Fibroblast of mammary gland (primary cell): ENCODE data around the gene NOL4L.

Experiments used
- DNase-seq: peaks from one replicate; pipeline ENCODE4 v3.0.0-alpha.2; 2010; ENCODE audit warnings: low read depth
- H3K4me3 ChIP-seq: 2 replicates; pipeline ENCODE4 v1.5.1; 2011; ENCODE audit warnings: low read depth, mild to moderate bottlenecking, low read length, moderate library complexity; ENCODE audit not compliant: control insufficient read depth
- TF ChIP-seq, protein P1 (sequence below): conservative IDR thresholded peaks from 2 replicates; pipeline ENCODE4 v1.5.1; 2011; ENCODE audit warnings: low read depth, low read length, inconsistent platforms; ENCODE audit not compliant: control insufficient read depth, insufficient read depth

NOL4L gene

DNA sequence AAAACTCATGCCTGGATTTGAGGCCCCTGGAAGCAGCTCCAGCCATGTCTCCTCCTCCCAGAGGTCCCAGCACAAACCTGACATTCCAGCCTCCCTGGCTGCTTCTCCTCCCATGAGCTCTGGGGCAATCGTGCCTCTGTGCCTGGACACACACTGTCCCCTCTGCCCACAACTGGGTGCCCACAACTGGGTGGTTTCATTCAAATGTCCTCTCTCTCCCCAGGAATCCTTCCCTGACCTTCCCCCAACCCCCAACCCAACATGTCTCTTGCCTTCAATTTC lies 37.4 kb downstream of the NOL4L start:
- TF ChIP-seq, protein P1, sequence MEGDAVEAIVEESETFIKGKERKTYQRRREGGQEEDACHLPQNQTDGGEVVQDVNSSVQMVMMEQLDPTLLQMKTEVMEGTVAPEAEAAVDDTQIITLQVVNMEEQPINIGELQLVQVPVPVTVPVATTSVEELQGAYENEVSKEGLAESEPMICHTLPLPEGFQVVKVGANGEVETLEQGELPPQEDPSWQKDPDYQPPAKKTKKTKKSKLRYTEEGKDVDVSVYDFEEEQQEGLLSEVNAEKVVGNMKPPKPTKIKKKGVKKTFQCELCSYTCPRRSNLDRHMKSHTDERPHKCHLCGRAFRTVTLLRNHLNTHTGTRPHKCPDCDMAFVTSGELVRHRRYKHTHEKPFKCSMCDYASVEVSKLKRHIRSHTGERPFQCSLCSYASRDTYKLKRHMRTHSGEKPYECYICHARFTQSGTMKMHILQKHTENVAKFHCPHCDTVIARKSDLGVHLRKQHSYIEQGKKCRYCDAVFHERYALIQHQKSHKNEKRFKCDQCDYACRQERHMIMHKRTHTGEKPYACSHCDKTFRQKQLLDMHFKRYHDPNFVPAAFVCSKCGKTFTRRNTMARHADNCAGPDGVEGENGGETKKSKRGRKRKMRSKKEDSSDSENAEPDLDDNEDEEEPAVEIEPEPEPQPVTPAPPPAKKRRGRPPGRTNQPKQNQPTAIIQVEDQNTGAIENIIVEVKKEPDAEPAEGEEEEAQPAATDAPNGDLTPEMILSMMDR: no peak
- no peak overlapping the region for H3K4me3 ChIP-seq
- DNase-seq: no peak

DNA sequence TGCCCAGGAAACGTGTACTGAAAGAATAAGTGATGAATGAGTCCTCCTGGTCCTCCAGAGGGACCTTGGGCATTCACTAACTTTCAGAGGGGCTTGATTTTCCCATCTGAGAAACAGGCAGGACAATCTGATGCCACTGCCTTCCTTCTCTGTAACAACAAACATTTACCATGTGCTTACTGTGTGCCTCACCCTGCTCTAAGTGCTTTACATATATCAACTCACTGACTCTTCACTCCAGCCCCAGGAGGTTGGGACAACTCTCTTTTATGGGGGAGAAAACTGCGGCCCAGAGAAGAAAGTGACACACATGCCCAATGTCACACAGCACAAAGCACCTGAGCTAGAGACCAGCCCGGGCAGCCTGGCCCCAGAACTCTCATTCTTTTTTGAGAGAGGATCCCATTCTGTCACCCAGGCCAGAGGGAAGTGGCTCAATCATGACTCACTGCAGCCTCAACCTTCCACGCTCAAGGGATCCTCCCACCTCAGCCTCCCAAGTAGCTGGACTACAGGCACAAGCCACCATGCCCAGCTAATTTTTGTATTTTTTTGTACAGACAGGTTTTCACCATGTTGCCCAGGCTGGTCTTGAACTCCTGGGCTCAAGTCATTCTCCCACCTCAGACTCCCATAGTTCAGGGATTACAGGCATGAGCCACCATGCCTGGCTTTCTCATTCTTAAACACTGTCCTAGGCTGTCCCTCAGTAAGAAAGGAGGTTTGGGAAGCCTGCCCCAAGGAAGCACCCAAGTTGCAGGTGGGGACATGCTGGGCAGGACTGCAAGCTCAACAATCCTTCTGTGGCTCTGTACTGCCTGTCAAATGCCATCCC lies 38.0 kb downstream of the NOL4L start:
- H3K4me3 ChIP-seq: no peak overlapping the region
- no peak for DNase-seq
- TF ChIP-seq, protein P1: no peak

DNA sequence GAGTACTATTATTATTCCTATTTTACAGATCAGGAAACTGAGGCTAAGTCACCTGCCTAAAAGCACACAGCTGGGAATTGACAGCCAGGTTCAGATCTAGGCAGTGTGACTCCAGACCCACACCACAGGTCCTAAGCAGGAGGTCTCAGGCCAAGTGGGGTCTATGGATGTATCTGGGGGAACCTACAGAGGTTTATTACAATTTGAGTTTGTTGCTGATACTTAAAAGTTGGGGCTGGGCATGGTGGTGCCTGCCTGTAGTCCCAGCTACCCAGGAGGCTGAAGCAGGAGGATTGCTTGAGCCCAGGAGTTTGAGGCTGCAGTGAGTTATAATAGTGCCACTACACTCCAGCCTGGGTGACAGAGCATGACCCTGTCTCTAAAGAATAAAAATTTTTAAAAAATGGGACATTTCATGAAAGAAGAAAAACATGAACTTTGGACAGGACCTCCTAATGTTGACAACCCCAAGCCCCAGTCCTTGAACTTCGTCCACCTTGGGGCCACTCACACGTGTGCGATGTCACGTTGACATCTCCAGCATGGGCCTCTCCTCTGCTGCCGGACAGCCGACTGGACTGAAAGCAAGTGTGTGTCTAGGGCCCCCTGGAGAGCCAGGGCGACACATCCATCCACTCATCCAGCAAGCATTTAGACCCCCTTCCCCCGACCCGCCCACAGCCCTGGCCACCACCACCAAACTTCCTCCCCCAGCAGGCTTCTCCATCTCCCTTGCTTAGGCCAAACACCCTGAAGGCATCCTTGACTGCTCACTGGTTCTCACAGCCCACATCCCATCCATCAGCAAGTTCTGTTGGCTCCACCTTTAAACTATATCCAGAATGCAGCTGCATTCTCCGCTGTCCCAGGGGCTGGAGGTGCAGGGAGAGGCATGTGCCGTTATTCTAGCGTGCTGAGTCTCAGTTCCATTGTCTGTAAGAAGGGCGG lies 40.0 kb downstream of the NOL4L start:
- TF ChIP-seq, protein P1: no peak
- H3K4me3 ChIP-seq: no peak overlapping the region
- DNase-seq: no peak

DNA sequence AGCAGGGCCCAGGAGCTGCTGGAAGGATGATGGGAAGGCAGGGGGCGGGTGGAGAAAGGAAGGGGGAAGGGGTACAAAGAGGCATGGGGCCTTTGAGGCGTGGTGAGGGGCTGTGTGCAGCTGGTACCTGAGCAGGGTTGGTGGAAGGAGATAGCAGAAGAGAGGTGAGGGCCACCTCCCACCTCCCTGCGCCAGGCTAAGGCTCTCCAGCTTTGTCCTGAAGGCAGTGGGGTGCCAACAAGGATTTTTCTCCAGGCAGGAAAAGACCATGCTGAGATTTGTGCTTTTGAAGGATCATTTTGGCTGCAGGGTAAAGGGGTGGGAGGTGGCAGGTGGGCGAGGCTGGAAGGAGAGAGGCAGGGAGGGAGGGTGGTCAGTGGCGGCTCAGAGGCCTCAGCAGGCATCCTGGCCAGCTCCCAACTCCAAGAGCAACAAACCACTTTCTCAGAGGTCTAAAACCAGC lies 40.8 kb downstream of the NOL4L start:
- H3K4me3 ChIP-seq: no peak overlapping the region
- DNase-seq: no peak
- TF ChIP-seq, protein P1: no peak

DNA sequence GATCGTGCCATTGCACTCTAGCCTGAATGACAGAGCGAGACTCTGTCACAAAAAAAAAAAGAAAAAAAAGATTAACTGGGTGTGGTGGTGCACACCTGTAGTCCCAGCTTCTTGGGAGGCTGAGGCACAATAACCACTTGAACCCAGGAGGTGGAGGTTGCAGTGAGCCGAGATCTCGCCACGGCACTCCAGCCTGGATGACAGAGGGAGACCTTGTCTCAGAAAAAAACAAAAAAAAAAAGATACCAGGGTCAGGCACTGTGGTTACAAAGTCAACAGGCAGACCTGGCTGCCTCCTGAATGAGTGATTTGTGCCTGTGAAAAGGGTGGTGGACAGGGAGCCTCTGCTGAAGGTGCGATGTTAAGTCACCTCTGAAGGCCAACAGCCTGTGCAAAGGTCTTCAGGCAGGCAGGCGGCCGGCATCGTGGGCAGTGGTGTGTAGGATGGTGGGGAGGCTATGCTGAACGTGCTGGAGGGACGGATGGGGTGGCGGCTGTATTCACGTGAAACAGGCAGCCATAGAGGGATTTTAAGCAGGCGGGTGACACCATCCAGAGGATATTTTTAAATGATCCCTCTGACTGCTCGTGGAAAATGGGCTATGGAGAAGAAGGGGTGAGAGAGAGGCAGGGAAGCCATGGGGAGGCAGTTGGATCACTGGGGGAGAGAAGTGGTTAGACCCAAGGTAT lies 41.4 kb downstream of the NOL4L start:
- no peak overlapping the region for H3K4me3 ChIP-seq
- TF ChIP-seq, protein P1: no peak
- DNase-seq: no peak

DNA sequence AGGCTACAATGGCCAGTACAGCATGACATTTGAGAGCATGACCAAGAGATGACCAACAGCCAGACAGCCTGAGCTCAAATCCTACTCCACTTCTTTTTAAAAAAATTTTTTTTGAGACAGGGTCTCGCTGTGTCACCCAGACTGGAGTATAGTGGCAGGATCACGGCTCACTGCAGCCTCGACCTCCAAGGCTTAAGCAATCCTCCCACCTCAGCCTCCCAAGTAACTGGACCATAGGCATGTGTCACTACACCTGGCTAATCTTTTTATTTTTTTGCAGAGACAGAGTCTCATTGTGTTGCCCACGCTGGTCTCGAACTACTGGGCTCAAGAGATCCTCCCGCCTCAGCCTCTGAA lies 42.9 kb downstream of the NOL4L start:
- DNase-seq: no peak
- no peak overlapping the region for H3K4me3 ChIP-seq
- TF ChIP-seq, protein P1: no peak
